ENCODE data around the gene TMEM213.

Gene TMEM213

DNA sequence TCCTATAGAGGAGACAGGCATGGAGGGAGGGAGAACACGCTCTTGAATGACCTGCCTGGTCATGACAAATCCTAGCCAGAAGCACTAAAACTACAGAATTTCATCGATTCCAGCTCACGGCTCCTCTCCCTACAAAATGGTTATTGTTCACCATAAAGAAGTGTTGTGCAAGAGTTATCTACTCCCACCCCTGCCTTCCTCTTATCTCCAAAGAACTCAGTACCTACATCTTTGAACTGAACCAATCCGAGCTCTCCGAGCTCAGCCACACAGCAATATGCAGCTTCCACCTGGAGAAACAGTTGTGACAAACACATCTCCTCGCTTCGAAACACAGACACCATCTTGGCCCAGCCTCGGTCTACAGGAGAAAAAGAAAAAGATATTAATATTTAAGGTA lies 26.9 kb upstream of the TMEM213 start:
- Histone ChIP-seq H2BK5ac (ENCODE audit: low read length) (no peak overlapping the region), H3K9me3 (replicated peaks in 1 of 2; ENCODE audit: control insufficient read depth in 2 of 2, insufficient read depth in 1 of 2, low read depth in 1 of 2, low read length in 2 of 2) (no peaks in the 10 kb centered on the region), H2BK120ac (ENCODE audit: low read depth, low read length) (no peak overlapping the region), H2BK12ac (ENCODE audit: low read length) (no peak overlapping the region), H3K27ac (replicated peaks; ENCODE audit: low read length) (no peak overlapping the region), H2AK5ac (ENCODE audit: low read depth, low read length) (no peak overlapping the region), H3K27me3 (ENCODE audit: control insufficient read depth in 3 of 3, insufficient read depth in 3 of 3, low read depth in 1 of 3, low read length in 3 of 3) (no peaks in the 10 kb centered on the region), H3K4me1 (ENCODE audit: control insufficient read depth in 2 of 2, insufficient read depth in 1 of 2, low read depth in 1 of 2, low read length in 2 of 2) (peaks cover 0 to 2% of the 10 kb centered on the region in 2 donors), H3K14ac (ENCODE audit: low read length) (no peak overlapping the region), H3K79me1 (ENCODE audit: low read depth, low read length) (no peaks in the 10 kb centered on the region), H3K4ac (ENCODE audit: low read length) (no peak overlapping the region), H3K4me2 (ENCODE audit: insufficient read depth, low read length, poor library complexity, severe bottlenecking) (no peak overlapping the region), H3K4me3 (ENCODE audit: low read length in 2 of 2) (no peak overlapping the region), H3K9ac (ENCODE audit: low read depth, low read length, poor library complexity) (no peak overlapping the region), H3K23ac (ENCODE audit: low read depth, low read length, poor library complexity) (no peak overlapping the region), H2BK15ac (ENCODE audit: low read length) (no peak overlapping the region), H2AFZ (ENCODE audit: low read length) (no peak overlapping the region), H3K36me3 (replicated peaks in 1 of 2; ENCODE audit: control insufficient read depth in 2 of 2, insufficient read depth in 2 of 2, low read length in 2 of 2) (no peaks in the 10 kb centered on the region), H4K8ac (ENCODE audit: low read depth, low read length) (no peak overlapping the region), H4K91ac (ENCODE audit: low read depth, low read length, poor library complexity) (no peak overlapping the region), H3K18ac (ENCODE audit: low read length) (no peak overlapping the region)
- no peak for DNase-seq (ENCODE audit: low spot score)
- WGBS, 2 donors (ENCODE audit: extremely low coverage in 2 of 2, insufficient read length in 2 of 2, insufficient replicate concordance in 1 of 2): no CpG with 5 or more reads among the region's 8 CpGs

DNA sequence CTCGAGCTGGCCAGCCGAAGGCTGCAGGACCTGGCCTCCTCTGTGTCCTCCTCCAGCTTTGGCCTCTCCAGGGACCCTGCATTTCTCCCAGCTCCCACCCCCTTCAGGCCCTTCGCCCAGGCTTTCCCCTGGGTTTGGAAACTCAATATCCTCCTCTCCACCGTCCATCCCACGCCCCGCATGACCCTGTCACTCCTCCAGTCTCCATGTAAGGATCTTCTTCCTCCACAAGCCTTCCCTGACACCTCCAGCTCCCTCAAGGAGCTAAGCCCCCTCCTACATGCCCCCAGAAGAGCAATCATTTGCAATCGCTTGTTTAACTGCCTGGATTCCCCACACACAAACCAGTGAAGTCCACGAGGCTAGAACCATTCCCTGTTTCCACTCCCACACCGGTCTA lies 24.6 kb upstream of the TMEM213 start:
- no peak for DNase-seq (ENCODE audit: low spot score)
- no peaks in the 10 kb centered on the region for H3K36me3 ChIP-seq (replicated peaks in 1 of 2; ENCODE audit: control insufficient read depth in 2 of 2, insufficient read depth in 2 of 2, low read length in 2 of 2)
- H4K91ac ChIP-seq (ENCODE audit: low read depth, low read length, poor library complexity): no peak overlapping the region
- WGBS, 2 donors (ENCODE audit: extremely low coverage in 2 of 2, insufficient read length in 2 of 2, insufficient replicate concordance in 1 of 2): no CpG with 5 or more reads among the region's 9 CpGs
- H4K8ac ChIP-seq (ENCODE audit: low read depth, low read length): no peak overlapping the region
- H3K79me1 ChIP-seq (ENCODE audit: low read depth, low read length): no peaks in the 10 kb centered on the region
- H3K4me3 ChIP-seq (ENCODE audit: low read length in 2 of 2): no peak overlapping the region
- H3K9ac ChIP-seq (ENCODE audit: low read depth, low read length, poor library complexity): no peak overlapping the region
- no peaks in the 10 kb centered on the region for H3K9me3 ChIP-seq (replicated peaks in 1 of 2; ENCODE audit: control insufficient read depth in 2 of 2, insufficient read depth in 1 of 2, low read depth in 1 of 2, low read length in 2 of 2)
- H3K27me3 ChIP-seq (ENCODE audit: control insufficient read depth in 3 of 3, insufficient read depth in 3 of 3, low read depth in 1 of 3, low read length in 3 of 3): peaks cover 0 to 2% (median 0%) of the 10 kb centered on the region in 3 experiments
- no peak overlapping the region for H3K14ac ChIP-seq (ENCODE audit: low read length)
- no peak overlapping the region for H2BK12ac ChIP-seq (ENCODE audit: low read length)
- H3K4ac ChIP-seq (ENCODE audit: low read length): no peak overlapping the region
- H3K4me1 ChIP-seq (ENCODE audit: control insufficient read depth in 2 of 2, insufficient read depth in 1 of 2, low read depth in 1 of 2, low read length in 2 of 2): peaks cover 0 to 2% of the 10 kb centered on the region in 2 donors
- H2BK5ac ChIP-seq (ENCODE audit: low read length): no peak overlapping the region
- no peak overlapping the region for H2AFZ ChIP-seq (ENCODE audit: low read length)
- H2BK120ac ChIP-seq (ENCODE audit: low read depth, low read length): no peak overlapping the region
- no peak overlapping the region for H3K27ac ChIP-seq (replicated peaks; ENCODE audit: low read length)
- no peak overlapping the region for H2BK15ac ChIP-seq (ENCODE audit: low read length)
- no peak overlapping the region for H3K23ac ChIP-seq (ENCODE audit: low read depth, low read length, poor library complexity)
- H2AK5ac ChIP-seq (ENCODE audit: low read depth, low read length): peak overlapping the region; percentile 22
- no peak overlapping the region for H3K4me2 ChIP-seq (ENCODE audit: insufficient read depth, low read length, poor library complexity, severe bottlenecking)
- no peak overlapping the region for H3K18ac ChIP-seq (ENCODE audit: low read length)

DNA sequence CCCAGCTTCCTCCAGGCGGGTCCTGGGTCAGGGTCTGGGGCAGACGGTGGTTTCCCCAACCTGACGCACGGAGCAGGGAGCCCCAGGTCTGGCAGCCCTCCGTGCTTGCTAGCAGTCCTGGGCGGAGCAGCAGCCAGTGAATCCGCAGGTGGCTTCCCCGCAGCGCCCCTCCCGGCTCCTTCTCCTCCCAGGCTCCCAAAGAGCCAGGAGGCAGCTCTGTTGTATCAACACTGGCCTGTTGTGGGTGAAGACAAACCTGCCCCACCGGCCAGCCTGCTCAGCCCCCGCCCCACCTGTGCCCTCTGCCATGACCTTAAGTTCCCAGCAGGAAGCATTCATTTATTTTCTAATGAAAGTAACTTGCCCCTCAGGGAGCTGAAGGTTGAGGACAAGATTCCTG lies 24.0 kb upstream of the TMEM213 start:
- DNase-seq (ENCODE audit: low spot score): no peak
- no peak overlapping the region for H2AFZ ChIP-seq (ENCODE audit: low read length)
- peaks cover 0 to 2% (median 0%) of the 10 kb centered on the region in 3 experiments for H3K27me3 ChIP-seq (ENCODE audit: control insufficient read depth in 3 of 3, insufficient read depth in 3 of 3, low read depth in 1 of 3, low read length in 3 of 3)
- H2AK5ac ChIP-seq (ENCODE audit: low read depth, low read length): no peak overlapping the region
- no peak overlapping the region for H3K4me3 ChIP-seq (ENCODE audit: low read length in 2 of 2)
- H4K91ac ChIP-seq (ENCODE audit: low read depth, low read length, poor library complexity): no peak overlapping the region
- no peak overlapping the region for H2BK12ac ChIP-seq (ENCODE audit: low read length)
- H4K8ac ChIP-seq (ENCODE audit: low read depth, low read length): no peak overlapping the region
- H3K14ac ChIP-seq (ENCODE audit: low read length): no peak overlapping the region
- H2BK5ac ChIP-seq (ENCODE audit: low read length): no peak overlapping the region
- peak overlapping the region; percentile 49 for H3K18ac ChIP-seq (ENCODE audit: low read length)
- no peak overlapping the region for H3K4ac ChIP-seq (ENCODE audit: low read length)
- H2BK15ac ChIP-seq (ENCODE audit: low read length): no peak overlapping the region
- H3K27ac ChIP-seq (replicated peaks; ENCODE audit: low read length): no peak overlapping the region
- no peaks in the 10 kb centered on the region for H3K9me3 ChIP-seq (replicated peaks in 1 of 2; ENCODE audit: control insufficient read depth in 2 of 2, insufficient read depth in 1 of 2, low read depth in 1 of 2, low read length in 2 of 2)
- no peaks in the 10 kb centered on the region for H3K79me1 ChIP-seq (ENCODE audit: low read depth, low read length)
- no peak overlapping the region for H2BK120ac ChIP-seq (ENCODE audit: low read depth, low read length)
- H3K23ac ChIP-seq (ENCODE audit: low read depth, low read length, poor library complexity): no peak overlapping the region
- H3K9ac ChIP-seq (ENCODE audit: low read depth, low read length, poor library complexity): no peak overlapping the region
- H3K4me1 ChIP-seq (ENCODE audit: control insufficient read depth in 2 of 2, insufficient read depth in 1 of 2, low read depth in 1 of 2, low read length in 2 of 2): peaks cover 0 to 4% of the 10 kb centered on the region in 2 donors
- WGBS, 2 donors (ENCODE audit: extremely low coverage in 2 of 2, insufficient read length in 2 of 2, insufficient replicate concordance in 1 of 2): no CpG with 5 or more reads among the region's 12 CpGs
- no peaks in the 10 kb centered on the region for H3K36me3 ChIP-seq (replicated peaks in 1 of 2; ENCODE audit: control insufficient read depth in 2 of 2, insufficient read depth in 2 of 2, low read length in 2 of 2)
- H3K4me2 ChIP-seq (ENCODE audit: insufficient read depth, low read length, poor library complexity, severe bottlenecking): no peak overlapping the region

DNA sequence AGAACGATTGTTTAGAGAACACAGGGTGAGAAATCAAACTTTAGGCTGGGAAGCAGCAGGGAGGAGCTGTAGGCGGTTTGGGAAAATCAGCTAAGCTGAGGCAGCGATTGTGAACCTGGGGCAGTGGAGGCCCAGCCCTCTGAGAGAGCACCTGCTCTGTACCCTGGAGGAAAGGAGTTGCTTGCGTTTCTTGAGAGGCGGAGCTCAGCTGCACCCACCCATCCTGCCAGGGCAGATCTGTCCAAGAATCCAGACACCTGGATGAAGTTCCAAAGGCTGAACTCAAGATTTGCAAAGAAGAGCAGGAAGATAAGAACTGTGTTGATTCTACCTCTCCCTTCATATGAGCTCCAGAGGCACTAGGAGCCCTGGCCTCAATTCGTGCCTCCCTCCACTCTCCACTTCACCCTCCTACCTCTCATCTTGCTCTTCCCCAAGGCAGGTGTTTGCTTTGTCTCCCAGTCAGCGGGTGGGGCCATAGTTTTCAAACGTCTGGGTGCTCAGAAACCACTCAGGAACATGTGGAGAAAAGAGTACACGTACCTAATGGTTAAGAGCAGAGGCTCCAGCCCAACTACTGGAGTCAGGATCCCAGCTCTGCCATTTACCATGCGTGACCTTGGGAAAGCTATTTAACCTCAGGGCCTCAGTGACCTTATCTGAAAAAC lies 21.5 kb upstream of the TMEM213 start:
- DNase-seq (ENCODE audit: low spot score): no peak
- no peak overlapping the region for H3K4me2 ChIP-seq (ENCODE audit: insufficient read depth, low read length, poor library complexity, severe bottlenecking)

More for the DNA sequence above, 21.5 kb upstream of the TMEM213 start:
- peak overlapping the region; percentile 33 for H2BK15ac ChIP-seq (ENCODE audit: low read length)
- no peak overlapping the region for H3K4me3 ChIP-seq (ENCODE audit: low read length in 2 of 2)
- H3K36me3 ChIP-seq (replicated peaks in 1 of 2; ENCODE audit: control insufficient read depth in 2 of 2, insufficient read depth in 2 of 2, low read length in 2 of 2): no peaks in the 10 kb centered on the region
- no peak overlapping the region for H3K18ac ChIP-seq (ENCODE audit: low read length)
- no peak overlapping the region for H3K9ac ChIP-seq (ENCODE audit: low read depth, low read length, poor library complexity)
- H2BK5ac ChIP-seq (ENCODE audit: low read length): no peak overlapping the region
- peaks cover 0 to 4% of the 10 kb centered on the region in 2 donors for H3K4me1 ChIP-seq (ENCODE audit: control insufficient read depth in 2 of 2, insufficient read depth in 1 of 2, low read depth in 1 of 2, low read length in 2 of 2)
- peaks cover 0 to 2% (median 0%) of the 10 kb centered on the region in 3 experiments for H3K27me3 ChIP-seq (ENCODE audit: control insufficient read depth in 3 of 3, insufficient read depth in 3 of 3, low read depth in 1 of 3, low read length in 3 of 3)
- no peaks in the 10 kb centered on the region for H3K9me3 ChIP-seq (replicated peaks in 1 of 2; ENCODE audit: control insufficient read depth in 2 of 2, insufficient read depth in 1 of 2, low read depth in 1 of 2, low read length in 2 of 2)
- WGBS, 2 donors (ENCODE audit: extremely low coverage in 2 of 2, insufficient read length in 2 of 2, insufficient replicate concordance in 1 of 2): no CpG with 5 or more reads among the region's 10 CpGs
- H3K79me1 ChIP-seq (ENCODE audit: low read depth, low read length): no peaks in the 10 kb centered on the region
- no peak overlapping the region for H3K14ac ChIP-seq (ENCODE audit: low read length)
- peak overlapping the region; percentile 42 for H2AK5ac ChIP-seq (ENCODE audit: low read depth, low read length)
- H2BK12ac ChIP-seq (ENCODE audit: low read length): no peak overlapping the region
- H2BK120ac ChIP-seq (ENCODE audit: low read depth, low read length): no peak overlapping the region
- no peak overlapping the region for H3K23ac ChIP-seq (ENCODE audit: low read depth, low read length, poor library complexity)
- H2AFZ ChIP-seq (ENCODE audit: low read length): no peak overlapping the region
- H3K4ac ChIP-seq (ENCODE audit: low read length): no peak overlapping the region
- no peak overlapping the region for H3K27ac ChIP-seq (replicated peaks; ENCODE audit: low read length)
- H4K8ac ChIP-seq (ENCODE audit: low read depth, low read length): no peak overlapping the region
- H4K91ac ChIP-seq (ENCODE audit: low read depth, low read length, poor library complexity): no peak overlapping the region
